NCI-H1417 (cell line): Measurements from ENCODE around the gene HTR6.

Experiments
- DNase-seq, 3 experiments: peaks; one replicate each; lab custom pipeline; 2025; lab: John Stamatoyannopoulos, UW

The HTR6 gene

DNA sequence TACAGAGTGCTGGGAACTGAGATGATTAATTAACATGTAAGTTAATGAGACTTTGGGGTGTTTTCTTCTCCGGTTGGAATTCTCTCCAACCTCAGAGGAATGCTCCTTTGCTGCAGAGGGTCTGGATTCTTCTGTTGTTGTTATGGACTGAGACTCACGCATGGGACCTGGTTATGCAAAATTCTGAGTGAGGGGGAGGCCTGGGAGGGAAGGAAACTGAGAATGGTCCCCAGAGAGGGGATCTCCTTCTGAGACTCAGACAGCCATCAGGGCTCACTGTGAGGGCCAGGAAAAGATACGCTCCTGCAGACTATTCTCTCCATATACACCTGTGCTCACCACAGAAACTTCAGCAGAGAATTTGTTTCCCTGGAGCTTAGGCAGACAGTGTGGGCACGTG lies 56.3 kb downstream of the HTR6 start:
- DNase-seq, result no peak

DNA sequence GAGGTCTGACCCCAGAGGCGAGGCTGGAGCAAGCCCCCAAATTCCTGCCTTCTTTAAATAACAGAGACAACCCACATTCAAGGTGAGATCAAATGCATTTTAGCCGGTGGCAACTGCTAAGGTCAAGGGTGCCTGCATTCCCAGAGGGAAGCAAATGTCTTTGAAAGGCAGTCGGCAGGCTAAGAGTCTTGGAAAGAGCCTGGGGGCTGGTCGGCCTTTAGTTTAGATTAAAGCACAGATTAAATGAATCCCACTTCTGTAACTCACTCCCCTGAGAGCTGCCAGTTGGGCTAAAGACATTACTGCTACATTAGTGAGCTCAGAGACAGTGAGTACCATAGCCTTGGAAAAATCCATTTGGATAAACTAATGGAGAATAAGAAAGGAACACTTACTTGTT lies 59.2 kb downstream of the HTR6 start:
- DNase-seq, result no peak

DNA sequence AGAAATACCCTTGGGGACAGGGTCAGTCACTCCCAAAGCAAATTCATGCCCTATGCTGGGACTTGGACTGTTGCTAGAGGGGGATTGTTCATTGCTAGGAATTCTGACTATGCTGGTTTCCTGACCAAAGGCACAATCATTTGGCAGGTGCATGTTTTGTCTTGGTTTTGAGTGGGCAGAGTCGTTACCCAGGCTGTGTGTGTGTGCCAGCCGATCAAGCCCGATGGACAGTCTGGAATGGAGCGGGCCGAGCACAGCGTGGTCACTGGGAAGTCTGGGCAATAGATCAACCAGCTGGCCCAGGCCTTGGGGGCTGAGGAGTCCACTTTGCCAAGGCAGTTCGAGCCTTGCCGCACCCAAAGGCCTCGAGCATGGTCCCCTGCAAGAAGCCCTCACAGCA lies 60.9 kb downstream of the HTR6 start:
- no peak for DNase-seq

DNA sequence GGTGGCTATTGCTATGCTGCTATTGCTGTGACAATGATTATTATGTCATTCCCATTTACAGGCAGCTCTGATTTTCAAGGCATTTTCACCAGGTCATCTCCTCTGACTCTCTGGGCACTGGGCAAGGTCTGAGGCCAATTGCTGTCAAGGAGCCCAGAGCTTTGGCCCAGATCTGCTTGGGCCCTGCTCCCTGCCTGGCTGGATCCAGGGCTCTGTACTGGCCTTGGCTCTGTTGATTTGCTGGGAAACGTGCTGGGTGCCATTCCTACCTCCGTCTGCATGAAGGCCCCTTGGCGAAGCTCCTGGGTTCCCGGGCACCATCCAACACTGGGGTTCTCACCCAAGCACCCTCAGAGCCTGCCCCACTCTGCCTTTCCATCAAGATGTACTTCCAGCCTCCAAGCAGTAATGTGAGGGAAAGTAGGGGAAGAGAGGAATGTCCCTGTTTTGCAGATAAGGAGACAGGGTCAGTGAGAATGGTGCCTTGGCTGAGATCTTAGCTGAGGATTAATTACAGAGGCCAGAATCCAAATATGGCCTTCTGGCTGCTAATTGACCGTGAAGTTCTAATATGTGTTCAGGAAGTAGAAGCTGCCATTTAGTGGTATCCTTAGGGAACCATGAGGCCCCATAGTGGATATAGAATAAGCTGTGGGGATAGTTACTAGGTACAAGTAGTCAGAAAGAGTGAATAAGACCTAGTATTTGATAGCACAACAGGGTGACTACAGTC lies 63.9 kb downstream of the HTR6 start:
- DNase-seq, result no peak

DNA sequence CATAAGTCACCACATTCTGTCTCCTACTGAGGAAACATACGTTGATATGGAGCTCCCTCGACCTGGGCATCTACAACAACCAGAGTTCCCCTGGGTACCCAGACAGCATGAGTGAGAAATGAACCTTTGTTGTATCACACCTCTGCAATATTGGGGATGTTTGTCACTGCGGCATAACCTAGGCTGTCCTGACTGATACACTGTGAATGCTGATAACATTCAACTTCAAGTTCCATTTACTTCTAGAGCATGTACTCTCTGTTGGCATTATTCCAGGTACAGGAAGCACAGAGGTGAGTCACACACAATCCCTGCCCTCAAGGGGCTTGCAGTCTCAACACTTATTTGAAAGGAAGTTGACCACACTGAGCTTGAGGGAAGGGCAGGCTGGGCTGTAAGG lies 65.6 kb downstream of the HTR6 start:
- no peak for DNase-seq
